Esophagus muscularis mucosa (tissue), 4 donors: ENCODE data around the gene LMNTD1.

ENCODE experiments used
- EP300 ChIP-seq: sonication (generic); formaldehyde crosslinking; IDR thresholded peaks from one replicate; pipeline ENCODE4 v1.6.1; 2017; ENCODE audit warnings: antibody characterized with exemption
- POLR2A ChIP-seq: fragments of 450-650 bp; IDR thresholded peaks from one replicate; pipeline ENCODE4 v1.6.1; 2017; ENCODE audit warnings: antibody characterized with exemption, moderate library complexity, mild to moderate bottlenecking, low read depth
- POLR2AphosphoS5 ChIP-seq, 2 donors: sonication (generic); formaldehyde crosslinking; IDR thresholded peaks; one replicate each; pipeline ENCODE4 v1.6.1; 2017; ENCODE audit warnings: antibody characterized with exemption in 2 of 2
- TF ChIP-seq, protein P1 (sequence below), 3 experiments: fragments of 200-600 bp in 2 of 3; fragments of 450-650 bp in 1 of 3; sonication (generic) in 2 of 3; IDR thresholded peaks; one replicate each; pipeline ENCODE4 v1.5.1; 2017 to 2019; ENCODE audit warnings: antibody characterized with exemption in 3 of 3, mild to moderate bottlenecking in 2 of 3, moderate library complexity in 1 of 3

DNA sequence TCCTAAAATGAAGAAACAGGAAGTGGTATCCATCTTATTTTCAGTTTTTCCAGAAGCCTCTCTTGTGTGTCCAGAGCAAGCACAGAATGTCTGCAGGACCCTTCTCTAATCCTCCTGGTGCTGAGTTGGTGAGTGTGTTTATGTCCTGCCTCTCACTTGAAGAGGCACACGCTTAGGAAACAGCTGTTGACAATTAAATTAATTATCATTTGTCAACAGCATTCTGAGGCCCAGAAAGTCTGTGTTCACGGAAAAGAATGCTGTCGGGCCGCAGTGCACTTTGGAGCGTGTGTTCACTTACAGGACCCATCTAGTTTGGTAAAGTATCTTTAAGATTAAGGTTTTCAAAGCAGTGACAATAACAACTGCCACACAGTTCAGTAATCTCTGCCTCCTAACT, 70.5 kb downstream of the LMNTD1 start:
- TF ChIP-seq, protein P1, sequence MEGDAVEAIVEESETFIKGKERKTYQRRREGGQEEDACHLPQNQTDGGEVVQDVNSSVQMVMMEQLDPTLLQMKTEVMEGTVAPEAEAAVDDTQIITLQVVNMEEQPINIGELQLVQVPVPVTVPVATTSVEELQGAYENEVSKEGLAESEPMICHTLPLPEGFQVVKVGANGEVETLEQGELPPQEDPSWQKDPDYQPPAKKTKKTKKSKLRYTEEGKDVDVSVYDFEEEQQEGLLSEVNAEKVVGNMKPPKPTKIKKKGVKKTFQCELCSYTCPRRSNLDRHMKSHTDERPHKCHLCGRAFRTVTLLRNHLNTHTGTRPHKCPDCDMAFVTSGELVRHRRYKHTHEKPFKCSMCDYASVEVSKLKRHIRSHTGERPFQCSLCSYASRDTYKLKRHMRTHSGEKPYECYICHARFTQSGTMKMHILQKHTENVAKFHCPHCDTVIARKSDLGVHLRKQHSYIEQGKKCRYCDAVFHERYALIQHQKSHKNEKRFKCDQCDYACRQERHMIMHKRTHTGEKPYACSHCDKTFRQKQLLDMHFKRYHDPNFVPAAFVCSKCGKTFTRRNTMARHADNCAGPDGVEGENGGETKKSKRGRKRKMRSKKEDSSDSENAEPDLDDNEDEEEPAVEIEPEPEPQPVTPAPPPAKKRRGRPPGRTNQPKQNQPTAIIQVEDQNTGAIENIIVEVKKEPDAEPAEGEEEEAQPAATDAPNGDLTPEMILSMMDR (IDR thresholded peaks at IDR 0.05): no peak
- TF ChIP-seq POLR2A (no peak), POLR2AphosphoS5 (IDR thresholded peaks at IDR 0.05) (no peak), EP300 (no peak)
